H1 (cell line): ENCODE results near the gene TRAF3IP3. TPM values are rescaled to one million over a fixed set of nuclear protein-coding genes. Genes with fewer than 3 reads are reported as not detected.

Source experiments
- CTCF ChIA-PET: fragments of 300-600 bp; sonication (Branson Sonifier 250); formaldehyde crosslinking; loops from one replicate; lab custom pipeline; 2021; ENCODE audit not compliant: partially characterized antibody; lab: Charles Lee
- POLR2A ChIA-PET: fragments of 300-600 bp; sonication (Branson Sonifier 250); formaldehyde crosslinking; loops from one replicate; lab custom pipeline; 2021; ENCODE audit warnings: inconsistent platforms; ENCODE audit not compliant: partially characterized antibody; lab: Charles Lee
- DNase-seq, 2 experiments: peaks; one replicate each; pipeline versions ENCODE4 v3.0.0 to v3.0.0-alpha.2; 2010 to 2022; ENCODE audit warnings: low spot score in 2 of 2, low read depth in 1 of 2, mixed read lengths in 1 of 2
- FAIRE-seq: peaks from 2 replicates; lab custom pipeline; 2011; peaks lifted over from hg19 to GRCh38; lab: Jason Lieb, UNC
- H2AFZ ChIP-seq: 2 replicates; pipeline ENCODE4 v1.8.1; 2012; ENCODE audit warnings: low read length, inconsistent platforms
- H2AK5ac ChIP-seq: 2 replicates; pipeline ENCODE4 v1.6.1; 2013; ENCODE audit warnings: low read depth, low read length
- H2BK120ac ChIP-seq: replicated peaks from 2 replicates; pipeline ENCODE3; 2013; ENCODE audit warnings: low read depth, low read length, inconsistent platforms
- H2BK12ac ChIP-seq: 2 replicates; pipeline ENCODE4 v1.6.1; 2013; ENCODE audit warnings: low read depth, low read length
- H2BK15ac ChIP-seq: 2 replicates; pipeline ENCODE4 v1.6.1; 2013; ENCODE audit warnings: low read length
- H2BK20ac ChIP-seq: 2 replicates; pipeline ENCODE4 v1.6.1; 2013; ENCODE audit warnings: low read length
- H2BK5ac ChIP-seq: 2 replicates; pipeline ENCODE4 v1.6.1; 2013; ENCODE audit warnings: low read depth, low read length
- H3K14ac ChIP-seq: 2 replicates; pipeline ENCODE4 v1.6.1; 2013; ENCODE audit warnings: inconsistent platforms; ENCODE audit not compliant: insufficient read length
- H3K18ac ChIP-seq: 2 replicates; pipeline ENCODE4 v1.6.1; 2013; ENCODE audit warnings: low read length; ENCODE audit errors: extremely low read depth
- H3K23ac ChIP-seq: 2 replicates; pipeline ENCODE4 v1.6.1; 2013; ENCODE audit warnings: inconsistent platforms; ENCODE audit not compliant: insufficient read length
- H3K23me2 ChIP-seq: 2 replicates; pipeline ENCODE4 v1.6.1; 2013; ENCODE audit warnings: low read depth, low read length
- H3K27ac ChIP-seq: 2 replicates; pipeline ENCODE4 v1.6.1; 2011; ENCODE audit warnings: low read depth, low read length, inconsistent platforms
- H3K27me3 ChIP-seq, 4 experiments: replicated peaks in 1 of 4; 1 replicate in 1 of 4; 2 replicates in 3 of 4; pipeline versions ENCODE4 v1.6.1 to v1.8.1; 2011 to 2013; ENCODE audit warnings: low read length in 3 of 4, mild to moderate bottlenecking in 3 of 4, inconsistent platforms in 2 of 4, mixed read lengths in 2 of 4, moderate library complexity in 1 of 4; ENCODE audit not compliant: control insufficient read depth in 3 of 4, insufficient read depth in 3 of 4; ENCODE audit errors: extremely low read depth in 1 of 4
- H3K36me3 ChIP-seq, 4 experiments: 2 replicates each; pipeline versions ENCODE4 v1.6.1 to v1.8.1; 2011 to 2013; ENCODE audit warnings: mild to moderate bottlenecking in 4 of 4, low read length in 3 of 4, moderate library complexity in 2 of 4, control low read depth in 1 of 4, inconsistent platforms in 1 of 4; ENCODE audit not compliant: insufficient read depth in 4 of 4, control insufficient read depth in 2 of 4
- H3K4ac ChIP-seq: replicated peaks from 2 replicates; pipeline ENCODE3; 2013; ENCODE audit warnings: low read length, low read depth, mixed read lengths, inconsistent platforms; ENCODE audit not compliant: insufficient read length
- H3K4me1 ChIP-seq, 4 experiments: replicated peaks in 1 of 4; 1 replicate in 1 of 4; 2 replicates in 3 of 4; pipeline versions ENCODE4 v1.6.1 to v1.8.1; 2011 to 2013; ENCODE audit warnings: low read length in 3 of 4, inconsistent platforms in 2 of 4, mixed read lengths in 1 of 4; ENCODE audit not compliant: insufficient read depth in 4 of 4, control insufficient read depth in 3 of 4
- H3K4me2 ChIP-seq, 2 experiments: 2 replicates each; pipeline versions ENCODE4 v1.6.1 to v1.8.1; 2011 to 2013; ENCODE audit warnings: low read depth in 2 of 2, low read length in 2 of 2, control low read depth in 1 of 2, inconsistent platforms in 1 of 2, mild to moderate bottlenecking in 1 of 2; ENCODE audit not compliant: insufficient read depth in 1 of 2
- H3K4me3 ChIP-seq, 4 experiments: fragments of 200-600, 300-600 bp in 1 of 4; sonication (generic), shearing (Covaris generic), sonication (Bioruptor Twin) in 1 of 4; 2 replicates each; pipeline versions ENCODE4 v1.5.1 to v1.8.1; 2011 to 2016; ENCODE audit warnings: low read length in 4 of 4, low read depth in 3 of 4, control low read depth in 2 of 4, inconsistent platforms in 2 of 4, mild to moderate bottlenecking in 2 of 4, mixed read lengths in 1 of 4, moderate library complexity in 1 of 4; ENCODE audit not compliant: insufficient read depth in 2 of 4; ENCODE audit errors: extremely low read depth in 1 of 4
- H3K56ac ChIP-seq: replicated peaks from 2 replicates; pipeline ENCODE3; 2013; ENCODE audit warnings: low read depth, mild to moderate bottlenecking, mixed read lengths, low read length, inconsistent platforms; ENCODE audit not compliant: insufficient read length
- H3K79me1 ChIP-seq: 2 replicates; pipeline ENCODE4 v1.6.1; 2013; ENCODE audit warnings: low read depth, low read length, control low read depth
- H3K79me2 ChIP-seq, 2 experiments: 2 replicates each; pipeline versions ENCODE4 v1.6.1 to v1.8.1; 2012 to 2013; ENCODE audit warnings: low read length in 2 of 2, mild to moderate bottlenecking in 2 of 2, inconsistent platforms in 1 of 2; ENCODE audit not compliant: insufficient read depth in 2 of 2, control insufficient read depth in 1 of 2
- H3K9ac ChIP-seq, 4 experiments: replicated peaks in 1 of 4; 1 replicate in 1 of 4; 2 replicates in 3 of 4; pipeline versions ENCODE4 v1.6.1 to v1.8.1; 2011 to 2013; ENCODE audit warnings: low read depth in 3 of 4, low read length in 3 of 4, control low read depth in 2 of 4, mild to moderate bottlenecking in 2 of 4, moderate library complexity in 2 of 4, inconsistent platforms in 1 of 4; ENCODE audit errors: extremely low read depth in 1 of 4
- H3K9me3 ChIP-seq, 2 experiments: 2 replicates each; pipeline versions ENCODE4 v1.6.1 to v1.8.1; 2012 to 2013; ENCODE audit warnings: mild to moderate bottlenecking in 2 of 2, moderate library complexity in 2 of 2, control low read depth in 1 of 2, inconsistent platforms in 1 of 2, low read depth in 1 of 2, low read length in 1 of 2, mixed read lengths in 1 of 2; ENCODE audit not compliant: insufficient read depth in 2 of 2
- H4K20me1 ChIP-seq, 2 experiments: replicated peaks in 1 of 2; 2 replicates each; pipeline versions ENCODE3 to v1.8.1; 2011 to 2013; ENCODE audit warnings: inconsistent platforms in 2 of 2, low read length in 2 of 2, mild to moderate bottlenecking in 1 of 2; ENCODE audit not compliant: insufficient read depth in 2 of 2, control insufficient read depth in 1 of 2
- H4K5ac ChIP-seq: 2 replicates; pipeline ENCODE4 v1.6.1; 2013; ENCODE audit warnings: low read length, low read depth, mixed read lengths, inconsistent platforms; ENCODE audit not compliant: insufficient read length
- H4K8ac ChIP-seq: 2 replicates; pipeline ENCODE4 v1.8.0; 2013; ENCODE audit warnings: mild to moderate bottlenecking, moderate library complexity, low read length, inconsistent platforms; ENCODE audit not compliant: insufficient read depth; ENCODE audit errors: extremely low read depth
- H4K91ac ChIP-seq: replicated peaks from 2 replicates; pipeline ENCODE3; 2013; ENCODE audit warnings: low read length, mixed read lengths, inconsistent platforms; ENCODE audit not compliant: insufficient read length
- CBX5 ChIP-seq: fragments of 300-800, 300-1000 bp; sonication (generic); IDR thresholded peaks from 2 replicates; pipeline ENCODE4 v1.7.1; 2016; ENCODE audit warnings: antibody characterized with exemption, low read length, low read depth
- CTBP2 ChIP-seq: IDR thresholded peaks from 2 replicates; pipeline ENCODE4 v1.7.0; 2011; ENCODE audit warnings: borderline replicate concordance, mild to moderate bottlenecking, moderate library complexity, mixed read lengths, low read length; ENCODE audit not compliant: insufficient read depth, insufficient read length
- SP4 ChIP-seq: IDR thresholded peaks from 2 replicates; pipeline ENCODE4 v1.6.1; 2012; ENCODE audit warnings: low read length, inconsistent platforms
- TBP ChIP-seq: IDR thresholded peaks from 2 replicates; pipeline ENCODE4 v1.6.1; 2011; ENCODE audit warnings: low read depth, low read length, improper control_type of control experiment
- WGBS, 2 experiments: shearing (Covaris generic) in 1 of 2; methylation state at CpG; one replicate each; pipeline versions ENCODE4 v1.1.6 to v1.1.7; 2013 to 2015; ENCODE audit warnings: low lambda C conversion rate in 2 of 2, mixed read lengths in 2 of 2, inconsistent platforms in 1 of 2, low coverage in 1 of 2, missing lambda C conversion rate in 1 of 2; ENCODE audit not compliant: insufficient replicate concordance in 2 of 2, insufficient coverage in 1 of 2, insufficient read length in 1 of 2; ENCODE audit errors: extremely low coverage in 1 of 2, missing lambda C conversion rate in 1 of 2; 5-methylcytosine and 5-hydroxymethylcytosine counted together
- polyA plus RNA-seq, 7 experiments: library from polyadenylated mRNA; depleted of rRNA in 3 of 7; stranded (reverse) in 5 of 7; unstranded in 2 of 7; fragments of >200 nt in 5 of 7; fragments of 200-250 nt in 2 of 7; gene quantifications; 1 replicate in 5 of 7; 2 replicates in 1 of 7; 4 replicates in 1 of 7; pipeline versions ENCODE4 v1.2.1 to v1.2.3, GENCODE V29; 2011 to 2013; ENCODE audit warnings: missing spikeins in 2 of 7, mixed read lengths in 2 of 7
- total RNA-seq: library from RNA; stranded (reverse); fragmentation: NEBNext Ultra II Directional; extraction: Animal tissue kit (Norgen Biotek cat#: 25700); gene quantifications from 2 replicates; pipeline ENCODE4 v1.2.1, GENCODE V29; 2021

Gene TRAF3IP3
- total and polyA plus RNA-seq, 2 of the 8 experiments (the other 6 are each of a cell fraction or from before 2014, with no cell fraction given), result not detected

GRCh38 chr1:209748620-209749019, 7.2 kb upstream of the TRAF3IP3 start:
- Histone ChIP-seq H2BK15ac (no peak overlapping the region), H3K14ac (no peak overlapping the region), H4K20me1 (no peaks in the 10 kb centered on the region), H3K4me1 (peaks cover 0 to 11% (median 0%) of the 10 kb centered on the region in 4 experiments; a peak in 1 of 7 replicates), H3K18ac (no peak overlapping the region), H3K79me2 (no peaks in the 10 kb centered on the region), H2BK5ac (no peak overlapping the region), H3K9ac (no peak overlapping the region), H3K4me2 (no peak overlapping the region), H3K79me1 (no peaks in the 10 kb centered on the region), H3K4ac (no peak overlapping the region), H3K23ac (no peak overlapping the region), H3K56ac (no peak overlapping the region), H2AFZ (no peak overlapping the region), H2AK5ac (no peak overlapping the region), H2BK120ac (no peak overlapping the region), H3K27ac (no peak overlapping the region), H3K23me2 (no peaks in the 10 kb centered on the region), H4K5ac (no peak overlapping the region), H2BK20ac (no peak overlapping the region), H4K91ac (no peak overlapping the region), H4K8ac (no peak overlapping the region; the same call in 1 of the 2 replicates), H2BK12ac (no peak overlapping the region), H3K9me3 (no peaks in the 10 kb centered on the region), H3K36me3 (no peaks in the 10 kb centered on the region), H3K27me3 (peaks cover 0 to 4% (median 0%) of the 10 kb centered on the region in 4 experiments; a peak in 1 of 7 replicates), H3K4me3 (no peak overlapping the region)
- TF ChIP-seq TBP (no peak), SP4 (no peak), CTBP2 (no peak), CBX5 (no peak)
- FAIRE-seq (no peak), DNase-seq (no peak)
- WGBS, 2 experiments, result 37% methylated on average over 4 of the region's 4 CpGs; no CpG with 5 or more reads in 1 of the 2 experiments
- ChIA-PET CTCF (interaction anchor here (0.7 to 4.0 kb wide), 35 partner anchors 8 to 551 kb away, joined by 3 to 22 read pairs (median 4); partner anchors contain the start of genes LAMB3 and TRAF3IP3), POLR2A (no interaction called here)
